ENCODE results near the gene MAGEA4.

DNA sequence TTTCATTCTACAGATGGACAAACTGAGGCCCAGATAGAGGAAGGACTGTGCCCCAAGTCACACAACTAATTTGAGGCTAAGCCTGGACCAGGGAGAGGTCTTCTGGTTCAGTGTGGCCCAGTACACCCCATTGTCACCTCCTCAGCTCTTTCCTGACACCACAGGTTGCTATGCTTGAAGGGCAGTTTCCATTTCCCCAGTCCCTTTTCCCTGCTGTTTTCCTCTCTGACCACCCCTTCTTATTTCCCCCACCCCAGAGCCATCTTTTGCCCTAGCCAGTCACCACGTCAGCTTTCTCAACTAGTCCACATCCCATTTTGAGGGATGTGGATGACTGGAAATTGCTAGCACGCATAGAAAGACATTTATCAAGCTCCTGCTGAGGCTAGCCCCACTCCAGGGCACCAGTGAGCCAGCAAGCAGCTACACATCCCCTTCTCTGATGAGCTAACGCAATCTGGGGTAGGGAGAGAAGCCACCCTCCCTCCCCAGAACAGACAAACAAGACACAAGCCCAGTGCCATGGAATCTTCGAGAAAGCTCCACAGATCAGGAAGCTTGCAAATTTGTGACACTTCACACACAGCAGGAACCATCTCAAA lies 60.5 kb downstream of the MAGEA4 start:
- TF ChIP-seq, protein P1, sequence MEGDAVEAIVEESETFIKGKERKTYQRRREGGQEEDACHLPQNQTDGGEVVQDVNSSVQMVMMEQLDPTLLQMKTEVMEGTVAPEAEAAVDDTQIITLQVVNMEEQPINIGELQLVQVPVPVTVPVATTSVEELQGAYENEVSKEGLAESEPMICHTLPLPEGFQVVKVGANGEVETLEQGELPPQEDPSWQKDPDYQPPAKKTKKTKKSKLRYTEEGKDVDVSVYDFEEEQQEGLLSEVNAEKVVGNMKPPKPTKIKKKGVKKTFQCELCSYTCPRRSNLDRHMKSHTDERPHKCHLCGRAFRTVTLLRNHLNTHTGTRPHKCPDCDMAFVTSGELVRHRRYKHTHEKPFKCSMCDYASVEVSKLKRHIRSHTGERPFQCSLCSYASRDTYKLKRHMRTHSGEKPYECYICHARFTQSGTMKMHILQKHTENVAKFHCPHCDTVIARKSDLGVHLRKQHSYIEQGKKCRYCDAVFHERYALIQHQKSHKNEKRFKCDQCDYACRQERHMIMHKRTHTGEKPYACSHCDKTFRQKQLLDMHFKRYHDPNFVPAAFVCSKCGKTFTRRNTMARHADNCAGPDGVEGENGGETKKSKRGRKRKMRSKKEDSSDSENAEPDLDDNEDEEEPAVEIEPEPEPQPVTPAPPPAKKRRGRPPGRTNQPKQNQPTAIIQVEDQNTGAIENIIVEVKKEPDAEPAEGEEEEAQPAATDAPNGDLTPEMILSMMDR (conservative IDR thresholded peaks at IDR 0.05; ENCODE audit: low read depth, low read length): no peak
- TF ChIP-seq POLR2A (IDR thresholded peaks at IDR 0.05; ENCODE audit: low read depth, low read length) (no peak), MXI1 (IDR thresholded peaks at IDR 0.05; ENCODE audit: borderline replicate concordance, low read depth, low read length) (no peak), MAFK (IDR thresholded peaks at IDR 0.05; ENCODE audit: low read depth, low read length) (no peak)

All from IMR-90 (cell line).